GM12891 (cell line): ENCODE data around the gene YBEY.

Experiments used
- POLR2AphosphoS5 ChIP-seq: IDR thresholded peaks from 2 replicates; pipeline ENCODE4 v1.6.1; 2011; ENCODE audit warnings: low read depth, low read length, control low read depth
- SPI1 ChIP-seq: IDR thresholded peaks from 2 replicates; pipeline ENCODE4 v1.6.1; 2011; ENCODE audit warnings: low read depth, low read length, control low read depth

- TF ChIP-seq SPI1 (no peak), POLR2AphosphoS5 (no peak)
Observed at GRCh38 chr21:46346296-46347202, 60.4 kb downstream of the YBEY start.
